HEK293 (cell line): ENCODE measurements around the gene FAF2.
A peak's percentile ranks its signal among the peaks of the same experiment; 100 is the strongest.

ENCODE experiments used
- CTCF ChIA-PET: fragments of 350-600 bp; formaldehyde crosslinking; extraction: SDS; loops from one replicate; lab custom pipeline; 2021; ENCODE audit warnings: antibody characterized with exemption; lab: Yijun Ruan, JAX
- POLR2A ChIA-PET: fragments of 300-600 bp; formaldehyde crosslinking; extraction: SDS; loops from one replicate; lab custom pipeline; 2020; ENCODE audit warnings: antibody characterized with exemption, inconsistent platforms; lab: Yijun Ruan, JAX
- H3K27ac ChIP-seq: fragments of 200-500 bp; sonication (Bioruptor generic); 2 replicates; pipeline ENCODE4 v1.5.1; 2014; ENCODE audit warnings: low read depth, low read length, control low read depth, inconsistent platforms; ENCODE audit errors: extremely low read depth
- H3K36me3 ChIP-seq, 2 experiments: fragments of 200-500 bp in 1 of 2; sonication (Bioruptor generic) in 1 of 2; 1 replicate in 1 of 2; 2 replicates in 1 of 2; pipeline ENCODE4 v1.5.1; 2014 to 2017; ENCODE audit warnings: inconsistent platforms in 2 of 2, low read length in 2 of 2; ENCODE audit not compliant: control insufficient read depth in 2 of 2, insufficient read depth in 1 of 2
- H3K4me1 ChIP-seq: fragments of 200-500 bp; sonication (Bioruptor generic); 2 replicates; pipeline ENCODE4 v1.5.1; 2014; ENCODE audit warnings: mild to moderate bottlenecking, low read length, inconsistent platforms; ENCODE audit not compliant: control insufficient read depth, insufficient read depth
- H3K4me3 ChIP-seq: 2 replicates; pipeline ENCODE4 v1.5.1; 2011; ENCODE audit warnings: low read depth, mild to moderate bottlenecking, control low read depth, low read length, moderate library complexity
- H3K9me3 ChIP-seq: fragments of 200-500 bp; sonication (Bioruptor generic); 2 replicates; pipeline ENCODE4 v1.5.1; 2014; ENCODE audit warnings: low read depth, low read length, inconsistent platforms; ENCODE audit not compliant: control insufficient read depth, insufficient read depth
- FEZF1 ChIP-seq: fragments of 450-650 bp; formaldehyde crosslinking; IDR thresholded peaks from 2 replicates; pipeline ENCODE4 v1.5.1; 2016; ENCODE audit warnings: missing biosample characterization, missing genetic modification characterization
- GLIS1 ChIP-seq: fragments of 450-650 bp; formaldehyde crosslinking; IDR thresholded peaks from 2 replicates; pipeline ENCODE4 v1.5.1; 2016; ENCODE audit warnings: missing biosample characterization, missing genetic modification characterization
- KLF1 ChIP-seq: fragments of 450-650 bp; formaldehyde crosslinking; IDR thresholded peaks from 2 replicates; pipeline ENCODE4 v1.5.1; 2016; ENCODE audit warnings: missing biosample characterization, missing genetic modification characterization
- KLF7 ChIP-seq: fragments of 450-650 bp; formaldehyde crosslinking; IDR thresholded peaks from 2 replicates; pipeline ENCODE4 v1.5.1; 2016; ENCODE audit warnings: missing biosample characterization, missing genetic modification characterization, borderline replicate concordance
- OVOL3 ChIP-seq: fragments of 450-650 bp; formaldehyde crosslinking; IDR thresholded peaks from 2 replicates; pipeline ENCODE4 v1.5.1; 2016; ENCODE audit warnings: missing biosample characterization, missing genetic modification characterization
- YY1 ChIP-seq: fragments of 450-650 bp; formaldehyde crosslinking; IDR thresholded peaks from 2 replicates; pipeline ENCODE4 v1.5.1; 2018; ENCODE audit warnings: missing biosample characterization, missing genetic modification characterization
- ZBTB8A ChIP-seq: fragments of 450-650 bp; formaldehyde crosslinking; IDR thresholded peaks from 2 replicates; pipeline ENCODE4 v1.5.1; 2016; ENCODE audit warnings: missing biosample characterization, missing genetic modification characterization
- ZFP41 ChIP-seq: fragments of 450-650 bp; formaldehyde crosslinking; IDR thresholded peaks from 2 replicates; pipeline ENCODE4 v1.5.1; 2016; ENCODE audit warnings: missing biosample characterization, missing genetic modification characterization, borderline replicate concordance
- ZNF155 ChIP-seq: fragments of 450-650 bp; formaldehyde crosslinking; IDR thresholded peaks from 2 replicates; pipeline ENCODE4 v1.5.1; 2016; ENCODE audit warnings: missing biosample characterization, missing genetic modification characterization
- ZNF174 ChIP-seq: fragments of 450-650 bp; formaldehyde crosslinking; IDR thresholded peaks from 2 replicates; pipeline ENCODE4 v1.5.0; 2017; ENCODE audit warnings: missing biosample characterization, mild to moderate bottlenecking, missing genetic modification characterization
- ZNF2 ChIP-seq: fragments of 450-650 bp; formaldehyde crosslinking; IDR thresholded peaks from 2 replicates; pipeline ENCODE4 v1.5.1; 2016; ENCODE audit warnings: missing biosample characterization, missing genetic modification characterization
- ZNF202 ChIP-seq: fragments of 450-650 bp; formaldehyde crosslinking; IDR thresholded peaks from 2 replicates; pipeline ENCODE4 v1.5.1; 2016; ENCODE audit warnings: missing biosample characterization, missing genetic modification characterization, borderline replicate concordance
- ZNF214 ChIP-seq: fragments of 450-650 bp; formaldehyde crosslinking; IDR thresholded peaks from 2 replicates; pipeline ENCODE4 v1.5.1; 2017; ENCODE audit warnings: missing biosample characterization, mild to moderate bottlenecking, missing genetic modification characterization, borderline replicate concordance
- ZNF266 ChIP-seq: fragments of 450-650 bp; formaldehyde crosslinking; IDR thresholded peaks from 2 replicates; pipeline ENCODE4 v1.5.1; 2016; ENCODE audit warnings: missing biosample characterization, missing genetic modification characterization, low read depth
- ZNF292 ChIP-seq: fragments of 450-650 bp; formaldehyde crosslinking; IDR thresholded peaks from 2 replicates; pipeline ENCODE4 v1.5.1; 2016; ENCODE audit warnings: low read depth, missing biosample characterization, missing genetic modification characterization, borderline replicate concordance
- ZNF324 ChIP-seq: fragments of 450-650 bp; formaldehyde crosslinking; IDR thresholded peaks from 2 replicates; pipeline ENCODE4 v1.5.1; 2016; ENCODE audit warnings: missing biosample characterization, missing genetic modification characterization
- ZNF391 ChIP-seq: fragments of 450-650 bp; formaldehyde crosslinking; IDR thresholded peaks from 2 replicates; pipeline ENCODE4 v1.5.1; 2016; ENCODE audit warnings: low read depth, missing biosample characterization, missing genetic modification characterization, borderline replicate concordance
- ZNF677 ChIP-seq: fragments of 450-650 bp; IDR thresholded peaks from 2 replicates; pipeline ENCODE4 v1.5.0; 2018; ENCODE audit warnings: missing biosample characterization, mild to moderate bottlenecking, missing genetic modification characterization, moderate library complexity
- ZNF768 ChIP-seq: fragments of 450-650 bp; formaldehyde crosslinking; IDR thresholded peaks from 2 replicates; pipeline ENCODE4 v1.5.1; 2018; ENCODE audit warnings: missing biosample characterization, mild to moderate bottlenecking, missing genetic modification characterization
- ZXDB ChIP-seq: fragments of 450-650 bp; formaldehyde crosslinking; IDR thresholded peaks from 2 replicates; pipeline ENCODE4 v1.5.1; 2016; ENCODE audit warnings: missing biosample characterization, missing genetic modification characterization
- TF ChIP-seq, protein P1 (sequence below): fragments of 450-650 bp; formaldehyde crosslinking; IDR thresholded peaks from 2 replicates; pipeline ENCODE4 v1.5.1; 2017; ENCODE audit warnings: missing biosample characterization, missing genetic modification characterization
- TF ChIP-seq, protein P2 (sequence below): fragments of 450-650 bp; formaldehyde crosslinking; IDR thresholded peaks from 2 replicates; pipeline ENCODE4 v1.5.1; 2016; ENCODE audit warnings: missing biosample characterization, missing genetic modification characterization
- TF ChIP-seq, protein P3 (sequence below): fragments of 450-650 bp; formaldehyde crosslinking; IDR thresholded peaks from 2 replicates; pipeline ENCODE4 v1.5.1; 2016; ENCODE audit warnings: missing biosample characterization, missing genetic modification characterization
- TF ChIP-seq, protein P4 (sequence below): fragments of 450-650 bp; formaldehyde crosslinking; optimal IDR thresholded peaks from 2 replicates; pipeline ENCODE3; 2016; ENCODE audit warnings: missing biosample characterization, mild to moderate bottlenecking, missing genetic modification characterization
- TF ChIP-seq, protein P5 (sequence below): fragments of 450-650 bp; formaldehyde crosslinking; IDR thresholded peaks from 2 replicates; pipeline ENCODE4 v1.5.1; 2017; ENCODE audit warnings: missing biosample characterization, missing genetic modification characterization
- TF ChIP-seq, protein P6 (sequence below): fragments of 450-650 bp; formaldehyde crosslinking; IDR thresholded peaks from 2 replicates; pipeline ENCODE4 v1.5.1; 2016; ENCODE audit warnings: missing biosample characterization, missing genetic modification characterization

FAF2 gene

DNA sequence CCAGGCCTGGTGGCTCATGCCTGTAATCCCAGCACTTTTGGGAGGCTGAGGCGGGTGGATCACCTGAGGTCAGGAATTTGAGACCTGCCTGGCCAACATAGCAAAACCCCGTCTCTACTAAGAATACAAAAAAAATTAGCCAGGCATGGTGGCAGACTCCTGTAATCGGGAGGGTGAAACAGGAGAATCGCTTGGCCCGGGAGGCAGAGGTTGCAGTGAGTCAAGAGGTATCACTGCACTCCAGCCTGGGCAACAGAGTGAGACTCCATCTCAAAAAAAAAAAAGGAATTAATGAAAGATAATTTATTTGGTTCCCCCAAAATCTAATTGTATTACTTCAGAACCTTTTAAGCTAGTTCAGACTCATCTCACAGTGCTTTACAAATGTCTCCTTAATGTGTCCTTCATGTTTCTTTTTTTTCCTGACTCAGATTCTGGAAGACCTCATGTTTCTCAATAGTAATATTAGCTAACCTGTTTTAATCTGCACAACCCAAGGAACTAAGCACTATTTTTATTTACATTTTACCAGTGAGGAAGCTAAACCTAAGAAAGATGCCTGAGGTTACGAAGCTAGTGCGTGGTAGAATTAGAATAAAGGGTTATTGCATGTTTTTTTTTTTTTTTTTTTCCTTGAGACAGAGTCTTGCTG lies 15.1 kb downstream of the FAF2 start:
- POLR2A ChIA-PET, result no interaction called here
- Histone ChIP-seq H3K36me3 (peaks cover 0 to 18% of the 10 kb centered on the region in 2 experiments; a peak in 1 of 3 replicates), H3K9me3 (no peaks in the 10 kb centered on the region), H3K27ac (no peak overlapping the region), H3K4me1 (peaks cover 11% of the 10 kb centered on the region; the same call in 1 of the 2 replicates), H3K4me3 (no peak overlapping the region)
- CTCF ChIA-PET, result interaction anchor here (0.6 to 1.0 kb wide), 2 partner anchors 16 to 137 kb away, joined by 3 read pairs; no protein-coding TSS in a partner anchor
- TF ChIP-seq, protein P1, sequence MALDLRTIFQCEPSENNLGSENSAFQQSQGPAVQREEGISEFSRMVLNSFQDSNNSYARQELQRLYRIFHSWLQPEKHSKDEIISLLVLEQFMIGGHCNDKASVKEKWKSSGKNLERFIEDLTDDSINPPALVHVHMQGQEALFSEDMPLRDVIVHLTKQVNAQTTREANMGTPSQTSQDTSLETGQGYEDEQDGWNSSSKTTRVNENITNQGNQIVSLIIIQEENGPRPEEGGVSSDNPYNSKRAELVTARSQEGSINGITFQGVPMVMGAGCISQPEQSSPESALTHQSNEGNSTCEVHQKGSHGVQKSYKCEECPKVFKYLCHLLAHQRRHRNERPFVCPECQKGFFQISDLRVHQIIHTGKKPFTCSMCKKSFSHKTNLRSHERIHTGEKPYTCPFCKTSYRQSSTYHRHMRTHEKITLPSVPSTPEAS (tag by site-specific recombination), result no peak
- TF ChIP-seq ZNF391 (tag by site-specific recombination) (no peak), ZNF155 (tag by site-specific recombination) (no peak), KLF7 (no peak), ZNF214 (tag by site-specific recombination) (no peak), ZNF174 (tag by site-specific recombination) (no peak), ZNF2 (tag by site-specific recombination) (no peak), ZNF768 (no peak), ZNF266 (tag by site-specific recombination) (no peak), FEZF1 (no peak), ZNF324 (no peak)
- TF ChIP-seq, protein P2, sequence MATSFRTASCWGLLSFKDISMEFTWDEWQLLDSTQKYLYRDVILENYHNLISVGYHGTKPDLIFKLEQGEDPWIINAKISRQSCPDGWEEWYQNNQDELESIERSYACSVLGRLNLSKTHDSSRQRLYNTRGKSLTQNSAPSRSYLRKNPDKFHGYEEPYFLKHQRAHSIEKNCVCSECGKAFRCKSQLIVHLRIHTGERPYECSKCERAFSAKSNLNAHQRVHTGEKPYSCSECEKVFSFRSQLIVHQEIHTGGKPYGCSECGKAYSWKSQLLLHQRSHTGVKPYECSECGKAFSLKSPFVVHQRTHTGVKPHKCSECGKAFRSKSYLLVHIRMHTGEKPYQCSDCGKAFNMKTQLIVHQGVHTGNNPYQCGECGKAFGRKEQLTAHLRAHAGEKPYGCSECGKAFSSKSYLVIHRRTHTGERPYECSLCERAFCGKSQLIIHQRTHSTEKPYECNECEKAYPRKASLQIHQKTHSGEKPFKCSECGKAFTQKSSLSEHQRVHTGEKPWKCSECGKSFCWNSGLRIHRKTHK (tag by site-specific recombination), result no peak
- TF ChIP-seq, protein P3, sequence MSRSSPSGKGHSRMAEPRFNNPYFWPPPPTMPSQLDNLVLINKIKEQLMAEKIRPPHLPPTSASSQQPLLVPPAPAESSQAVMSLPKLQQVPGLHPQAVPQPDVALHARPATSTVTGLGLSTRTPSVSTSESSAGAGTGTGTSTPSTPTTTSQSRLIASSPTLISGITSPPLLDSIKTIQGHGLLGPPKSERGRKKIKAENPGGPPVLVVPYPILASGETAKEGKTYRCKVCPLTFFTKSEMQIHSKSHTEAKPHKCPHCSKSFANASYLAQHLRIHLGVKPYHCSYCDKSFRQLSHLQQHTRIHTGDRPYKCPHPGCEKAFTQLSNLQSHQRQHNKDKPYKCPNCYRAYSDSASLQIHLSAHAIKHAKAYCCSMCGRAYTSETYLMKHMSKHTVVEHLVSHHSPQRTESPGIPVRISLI (tag by site-specific recombination), result no peak
- TF ChIP-seq, protein P4, sequence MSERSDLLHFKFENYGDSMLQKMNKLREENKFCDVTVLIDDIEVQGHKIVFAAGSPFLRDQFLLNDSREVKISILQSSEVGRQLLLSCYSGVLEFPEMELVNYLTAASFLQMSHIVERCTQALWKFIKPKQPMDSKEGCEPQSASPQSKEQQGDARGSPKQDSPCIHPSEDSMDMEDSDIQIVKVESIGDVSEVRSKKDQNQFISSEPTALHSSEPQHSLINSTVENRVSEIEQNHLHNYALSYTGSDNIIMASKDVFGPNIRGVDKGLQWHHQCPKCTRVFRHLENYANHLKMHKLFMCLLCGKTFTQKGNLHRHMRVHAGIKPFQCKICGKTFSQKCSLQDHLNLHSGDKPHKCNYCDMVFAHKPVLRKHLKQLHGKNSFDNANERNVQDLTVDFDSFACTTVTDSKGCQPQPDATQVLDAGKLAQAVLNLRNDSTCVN, result no peak
- TF ChIP-seq, protein P5, sequence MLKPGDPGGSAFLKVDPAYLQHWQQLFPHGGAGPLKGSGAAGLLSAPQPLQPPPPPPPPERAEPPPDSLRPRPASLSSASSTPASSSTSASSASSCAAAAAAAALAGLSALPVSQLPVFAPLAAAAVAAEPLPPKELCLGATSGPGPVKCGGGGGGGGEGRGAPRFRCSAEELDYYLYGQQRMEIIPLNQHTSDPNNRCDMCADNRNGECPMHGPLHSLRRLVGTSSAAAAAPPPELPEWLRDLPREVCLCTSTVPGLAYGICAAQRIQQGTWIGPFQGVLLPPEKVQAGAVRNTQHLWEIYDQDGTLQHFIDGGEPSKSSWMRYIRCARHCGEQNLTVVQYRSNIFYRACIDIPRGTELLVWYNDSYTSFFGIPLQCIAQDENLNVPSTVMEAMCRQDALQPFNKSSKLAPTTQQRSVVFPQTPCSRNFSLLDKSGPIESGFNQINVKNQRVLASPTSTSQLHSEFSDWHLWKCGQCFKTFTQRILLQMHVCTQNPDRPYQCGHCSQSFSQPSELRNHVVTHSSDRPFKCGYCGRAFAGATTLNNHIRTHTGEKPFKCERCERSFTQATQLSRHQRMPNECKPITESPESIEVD (tag by site-specific recombination), result no peak

DNA sequence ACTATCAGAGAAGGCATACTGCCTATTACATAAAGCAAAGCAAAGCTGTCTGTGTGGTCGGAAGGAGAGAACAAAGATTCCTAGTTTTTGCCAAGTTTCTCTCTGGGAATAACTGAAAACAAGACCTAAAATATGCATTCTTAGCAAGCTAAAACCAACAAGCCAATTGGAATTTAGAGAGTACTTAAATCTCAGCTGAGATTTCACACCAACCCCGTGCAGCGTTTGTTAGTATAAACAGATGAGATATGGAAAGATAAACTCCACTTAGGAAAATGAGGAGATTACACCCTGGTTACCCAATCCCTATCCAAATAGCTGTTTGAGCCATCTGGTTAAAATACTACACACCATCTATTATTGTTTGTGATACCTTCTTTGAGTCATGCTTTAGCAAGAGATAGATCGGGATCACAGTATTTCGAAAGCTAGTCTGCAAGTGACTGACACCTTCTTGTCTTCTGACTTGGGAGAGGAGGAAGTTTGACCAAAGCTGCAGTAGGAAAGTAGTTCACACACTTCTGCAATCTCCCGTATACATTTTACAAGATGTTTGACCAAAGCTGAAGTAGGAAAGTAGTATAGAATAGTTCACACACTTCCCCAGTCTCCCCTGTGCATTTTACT lies 18.2 kb downstream of the FAF2 start:
- ChIA-PET POLR2A (interaction anchor here (2.7 kb wide), 1 partner anchor 18 kb away, joined by 19 read pairs; the partner anchor contains the start of gene FAF2), CTCF (interaction anchor here (0.7 to 0.9 kb wide), 3 partner anchors 18 to 107 kb away, joined by 3 to 4 read pairs (median 3); partner anchors contain the start of gene FAF2)
- Histone ChIP-seq H3K4me3 (no peak overlapping the region), H3K36me3 (peaks cover 5 to 14% of the 10 kb centered on the region in 2 experiments; a peak in 2 of 3 replicates), H3K4me1 (peaks cover 11% of the 10 kb centered on the region; the same call in 1 of the 2 replicates), H3K9me3 (no peaks in the 10 kb centered on the region), H3K27ac (no peak overlapping the region)
- TF ChIP-seq OVOL3 (tag by site-specific recombination) (0 out of 2 replicates have a peak, but pooled peaks have one; percentile 39), FEZF1 (peak; percentile 47; the same call in 1 of the 2 replicates), YY1 (no peak), ZXDB (tag by site-specific recombination) (peak; percentile 59; the same call in 1 of the 2 replicates), ZFP41 (tag by site-specific recombination) (no peak), KLF1 (tag by site-specific recombination) (peak; percentile 49), ZNF292 (tag by site-specific recombination) (no peak), ZNF202 (tag by site-specific recombination) (no peak), ZBTB8A (tag by site-specific recombination) (no peak), GLIS1 (tag by site-specific recombination) (peak; percentile 61), ZNF677 (tag by site-specific recombination) (no peak)
- TF ChIP-seq, protein P6, sequence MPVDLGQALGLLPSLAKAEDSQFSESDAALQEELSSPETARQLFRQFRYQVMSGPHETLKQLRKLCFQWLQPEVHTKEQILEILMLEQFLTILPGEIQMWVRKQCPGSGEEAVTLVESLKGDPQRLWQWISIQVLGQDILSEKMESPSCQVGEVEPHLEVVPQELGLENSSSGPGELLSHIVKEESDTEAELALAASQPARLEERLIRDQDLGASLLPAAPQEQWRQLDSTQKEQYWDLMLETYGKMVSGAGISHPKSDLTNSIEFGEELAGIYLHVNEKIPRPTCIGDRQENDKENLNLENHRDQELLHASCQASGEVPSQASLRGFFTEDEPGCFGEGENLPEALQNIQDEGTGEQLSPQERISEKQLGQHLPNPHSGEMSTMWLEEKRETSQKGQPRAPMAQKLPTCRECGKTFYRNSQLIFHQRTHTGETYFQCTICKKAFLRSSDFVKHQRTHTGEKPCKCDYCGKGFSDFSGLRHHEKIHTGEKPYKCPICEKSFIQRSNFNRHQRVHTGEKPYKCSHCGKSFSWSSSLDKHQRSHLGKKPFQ (tag by site-specific recombination), result peak; percentile 85
